Measurements from ENCODE around the gene UPF3A. TPM values are rescaled to one million over a fixed set of nuclear protein-coding genes. Genes with fewer than 3 reads are reported as not detected.

UPF3A gene, protein sequence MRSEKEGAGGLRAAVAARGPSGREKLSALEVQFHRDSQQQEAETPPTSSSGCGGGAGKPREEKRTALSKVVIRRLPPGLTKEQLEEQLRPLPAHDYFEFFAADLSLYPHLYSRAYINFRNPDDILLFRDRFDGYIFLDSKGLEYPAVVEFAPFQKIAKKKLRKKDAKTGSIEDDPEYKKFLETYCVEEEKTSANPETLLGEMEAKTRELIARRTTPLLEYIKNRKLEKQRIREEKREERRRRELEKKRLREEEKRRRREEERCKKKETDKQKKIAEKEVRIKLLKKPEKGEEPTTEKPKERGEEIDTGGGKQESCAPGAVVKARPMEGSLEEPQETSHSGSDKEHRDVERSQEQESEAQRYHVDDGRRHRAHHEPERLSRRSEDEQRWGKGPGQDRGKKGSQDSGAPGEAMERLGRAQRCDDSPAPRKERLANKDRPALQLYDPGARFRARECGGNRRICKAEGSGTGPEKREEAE
- total RNA-seq: 36.9 and 40.9 TPM in 2 replicates

GRCh38 chr13:114281351-114282040 is at the start of gene UPF3A:
TSS of gene UPF3A (plus strand) at chr13:114281601. CDS start at chr13:114281640, 39 bp downstream.

GRCh38 chr13:114234645-114235421 is 46.6 kb upstream of the UPF3A start, which contains the start of gene CDC16:
TSS of gene CDC16 (plus strand) at chr13:114234897. CDS start at chr13:114235085, 188 bp downstream.

DNA sequence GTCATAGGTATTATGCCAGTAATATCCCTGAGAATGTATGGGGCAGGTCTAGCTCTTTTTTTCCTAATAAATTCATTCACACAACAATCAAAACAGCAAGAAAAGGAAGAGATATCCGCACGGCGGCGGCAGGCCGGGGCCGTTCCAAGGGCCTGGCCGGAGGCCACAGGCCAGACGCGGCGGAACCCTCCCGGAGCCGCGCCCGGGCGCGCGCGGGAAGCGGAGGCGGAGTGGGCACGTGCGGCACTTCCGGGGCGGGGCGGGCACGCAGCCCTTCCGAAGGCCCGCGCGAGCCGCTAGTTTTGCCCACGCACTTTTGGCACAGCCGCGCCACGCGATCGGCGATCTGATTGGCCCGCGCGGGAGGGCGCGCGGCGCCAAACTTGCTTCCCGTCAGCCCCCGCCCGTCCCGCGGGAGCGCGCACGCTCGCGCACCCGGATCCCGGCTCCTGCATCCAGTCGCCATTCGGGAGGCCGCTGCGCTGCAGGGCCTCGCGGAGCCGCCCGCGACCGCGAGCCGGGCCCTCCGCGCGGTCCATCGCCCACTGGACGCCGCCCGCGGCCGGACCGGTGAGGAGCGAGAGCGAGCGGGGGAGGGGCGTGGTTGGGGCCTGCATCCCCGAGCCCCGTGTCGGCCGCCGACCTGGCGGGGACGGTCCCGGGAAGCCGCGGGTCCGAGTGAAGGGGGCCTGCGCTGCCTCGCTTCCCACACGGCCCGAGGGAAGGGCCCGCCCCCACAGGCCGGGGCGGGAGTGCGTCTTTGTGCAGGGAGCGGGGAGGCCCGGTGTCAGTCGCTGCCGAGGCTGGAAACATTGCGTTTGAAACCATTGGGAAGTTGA is 32.9 kb downstream of the UPF3A start, which contains the start of gene CHAMP1:
TSS of gene CHAMP1 (plus strand) at position 430 of the 839 bp plus-strand sequence. CDS start 9,340 bp downstream, outside the sequence.

Small RNAs within 50 kb of the gene (small RNA-seq; reads per million reads assigned to genes)
- gene MIR4502: not detected
- not detected for gene MIR548AR

Other genes with a start within 250 kb of the UPF3A start
- 33.2 and 43.3 TPM in 2 replicates for gene RASA3, start 149.0 kb upstream of the UPF3A start, total RNA-seq
- gene CFAP97D2, start 102.3 kb upstream of the UPF3A start, total RNA-seq: not detected in 2 replicates
- 104 and 113 TPM in 2 replicates for gene CDC16, start 46.7 kb upstream of the UPF3A start, total RNA-seq
- gene CHAMP1, start 32.9 kb downstream of the UPF3A start, total RNA-seq: 14.8 and 16.6 TPM in 2 replicates